A549 (cell line): ENCODE data around the gene PIGX. TPM values are rescaled to one million over a fixed set of nuclear protein-coding genes. Genes with fewer than 3 reads are reported as not detected.
A peak's percentile ranks its signal among the peaks of the same experiment; 100 is the strongest.

Source experiments
- ATAC-seq, 2 experiments: fragments of 200-7000 bp in 1 of 2; fragments of >200 bp in 1 of 2; cut with Nextera tagmentation in 1 of 2; cut with Tn5 transposase in 1 of 2; 3 replicates each; pipeline versions ENCODE4 v1.8.0 to v1.9.1; 2018 to 2020; ENCODE audit warnings: mild to moderate bottlenecking in 1 of 2, moderate library complexity in 1 of 2
- CTCF ChIA-PET: fragments of 300-600 bp; sonication (Branson Sonifier 250); formaldehyde crosslinking; extraction: SDS; loops from one replicate; lab custom pipeline; 2021; ENCODE audit warnings: antibody characterized with exemption, inconsistent platforms; lab: Yijun Ruan, JAX
- POLR2A ChIA-PET: fragments of 350-600 bp; formaldehyde crosslinking; extraction: SDS; loops from one replicate; lab custom pipeline; 2021; ENCODE audit warnings: antibody characterized with exemption, inconsistent platforms; lab: Yijun Ruan, JAX
- DNase-seq, 2 experiments: peaks; one replicate each; pipeline versions ENCODE4 v3.0.0 to v3.0.0-alpha.2; 2011 to 2016; ENCODE audit warnings: low read depth in 1 of 2, low spot score in 1 of 2
- FAIRE-seq: peaks from 2 replicates; lab custom pipeline; 2011; peaks lifted over from hg19 to GRCh38; lab: Jason Lieb, UNC
- H3K27ac ChIP-seq, 2 experiments: fragments of >200 bp; sonication (Bioruptor Twin); formaldehyde crosslinking; 3 replicates each; pipeline ENCODE4 v1.5.1; 2016 to 2017
- H3K4me1 ChIP-seq: fragments of >200 bp; sonication (Bioruptor Twin); formaldehyde crosslinking; 3 replicates; pipeline ENCODE4 v1.6.1; 2016
- H3K4me2 ChIP-seq: fragments of >200 bp; sonication (Bioruptor Twin); formaldehyde crosslinking; 3 replicates; pipeline ENCODE4 v1.6.1; 2016
- H3K4me3 ChIP-seq: fragments of >200 bp; sonication (Bioruptor Twin); formaldehyde crosslinking; 3 replicates; pipeline ENCODE4 v1.5.1; 2016
- H3K9me3 ChIP-seq: fragments of >200 bp; sonication (Bioruptor Twin); formaldehyde crosslinking; 3 replicates; pipeline ENCODE4 v1.6.1; 2016
- BCL3 ChIP-seq: fragments of >200 bp; sonication (Bioruptor Twin); formaldehyde crosslinking; IDR thresholded peaks from 3 replicates; pipeline ENCODE4 v1.6.1; 2016
- BHLHE40 ChIP-seq: IDR thresholded peaks from 2 replicates; pipeline ENCODE4 v1.6.1; 2012; ENCODE audit warnings: low read depth, low read length, inconsistent platforms
- CHD2 ChIP-seq: fragments of 150-350 bp; IDR thresholded peaks from 2 replicates; pipeline ENCODE4 v1.6.1; 2014; ENCODE audit warnings: low read length; ENCODE audit not compliant: partially characterized antibody
- CHD4 ChIP-seq: fragments of 200-600 bp; sonication (generic); IDR thresholded peaks from 2 replicates; pipeline ENCODE4 v1.6.1; 2016; ENCODE audit warnings: antibody characterized with exemption, mild to moderate bottlenecking, borderline replicate concordance
- E2F6 ChIP-seq: IDR thresholded peaks from 2 replicates; pipeline ENCODE4 v1.6.1; 2012; ENCODE audit warnings: low read depth, borderline replicate concordance
- EHMT2 ChIP-seq: fragments of 200-600 bp; sonication (generic); IDR thresholded peaks from 2 replicates; pipeline ENCODE4 v1.6.1; 2016; ENCODE audit warnings: antibody characterized with exemption, low read depth, mild to moderate bottlenecking, moderate library complexity
- ESRRA ChIP-seq: fragments of 150-350 bp; IDR thresholded peaks from 2 replicates; pipeline ENCODE4 v1.6.1; 2014; ENCODE audit warnings: mild to moderate bottlenecking, low read length, borderline replicate concordance
- FOSB ChIP-seq: fragments of 250-450 bp; sonication (Bioruptor Pico); IDR thresholded peaks from 2 replicates; pipeline ENCODE4 v1.5.0; 2020; ENCODE audit warnings: mild to moderate bottlenecking, moderate library complexity
- FOSL2 ChIP-seq, 2 experiments: fragments of 450-650 bp in 1 of 2; fragments of >200 bp in 1 of 2; sonication (Bioruptor Twin) in 1 of 2; formaldehyde crosslinking; IDR thresholded peaks; 2 replicates each; pipeline versions ENCODE4 v1.5.0 to v1.6.1; 2016 to 2020; ENCODE audit warnings: mild to moderate bottlenecking in 1 of 2, moderate library complexity in 1 of 2
- HOXA7 ChIP-seq: fragments of 250-450 bp; sonication (Bioruptor Pico); IDR thresholded peaks from 2 replicates; pipeline ENCODE4 v1.5.0; 2020; ENCODE audit warnings: mild to moderate bottlenecking, moderate library complexity
- JUN ChIP-seq, 2 experiments: fragments of >200 bp; sonication (Bioruptor Twin); formaldehyde crosslinking; IDR thresholded peaks; 2 replicates in 1 of 2; 3 replicates in 1 of 2; pipeline ENCODE4 v1.6.1; 2016 to 2017
- KDM1A ChIP-seq: fragments of 200-600 bp; sonication (generic); IDR thresholded peaks from 2 replicates; pipeline ENCODE4 v1.6.1; 2016; ENCODE audit warnings: low read depth, mild to moderate bottlenecking
- KDM5A ChIP-seq: fragments of 200-600 bp; sonication (generic); IDR thresholded peaks from 2 replicates; pipeline ENCODE4 v1.6.1; 2016; ENCODE audit warnings: antibody characterized with exemption, mild to moderate bottlenecking
- MYC ChIP-seq: IDR thresholded peaks from 2 replicates; pipeline ENCODE4 v1.6.1; 2012; ENCODE audit warnings: mild to moderate bottlenecking, inconsistent platforms, low read length, improper control_type of control experiment, borderline replicate concordance
- NPAS2 ChIP-seq: fragments of 250-450 bp; sonication (Bioruptor Pico); IDR thresholded peaks from 2 replicates; pipeline ENCODE4 v1.8.0; 2022; ENCODE audit warnings: mild to moderate bottlenecking, moderate library complexity, borderline replicate concordance
- PHF8 ChIP-seq: fragments of 200-600 bp; sonication (generic); IDR thresholded peaks from 2 replicates; pipeline ENCODE4 v1.6.1; 2016; ENCODE audit warnings: low read depth, mild to moderate bottlenecking, antibody characterized with exemption, moderate library complexity, borderline replicate concordance
- POLR2A ChIP-seq: IDR thresholded peaks from 2 replicates; pipeline ENCODE4 v1.6.1; 2012; ENCODE audit warnings: mild to moderate bottlenecking, low read length
- RAD21 ChIP-seq, 2 experiments: fragments of >200 bp in 1 of 2; sonication (Bioruptor Twin) in 1 of 2; formaldehyde crosslinking in 1 of 2; IDR thresholded peaks in 1 of 2; conservative IDR thresholded peaks in 1 of 2; 2 replicates in 1 of 2; 3 replicates in 1 of 2; pipeline ENCODE4 v1.6.1; 2012 to 2018; ENCODE audit warnings: inconsistent platforms in 1 of 2
- RARB ChIP-seq: fragments of 250-450 bp; sonication (Bioruptor Pico); IDR thresholded peaks from 2 replicates; pipeline ENCODE4 v1.8.0; 2021; ENCODE audit warnings: mild to moderate bottlenecking, moderate library complexity
- TFCP2L1 ChIP-seq: fragments of 250-450 bp; sonication (Bioruptor Pico); IDR thresholded peaks from 2 replicates; pipeline ENCODE4 v1.5.0; 2021; ENCODE audit warnings: mild to moderate bottlenecking
- ZC3H11A ChIP-seq: fragments of 450-650 bp; IDR thresholded peaks from 2 replicates; pipeline ENCODE4 v1.6.1; 2014; ENCODE audit warnings: antibody characterized with exemption, mild to moderate bottlenecking
- ZNF302 ChIP-seq: fragments of 250-450 bp; sonication (Bioruptor Pico); IDR thresholded peaks from 2 replicates; pipeline ENCODE4 v1.9.0; 2021; ENCODE audit warnings: inconsistent platforms, mild to moderate bottlenecking, moderate library complexity
- WGBS: methylation state at CpG from one replicate; pipeline ENCODE4 v1.1.6; 2017; ENCODE audit errors: missing lambda C conversion rate; 5-methylcytosine and 5-hydroxymethylcytosine counted together
- polyA plus RNA-seq, 4 experiments: library from polyadenylated mRNA; depleted of rRNA in 3 of 4; stranded (reverse); fragments of >200 nt; fragmentation: RNase III in 1 of 4; extraction: RNeasy Plus Mini Kit Qiagen cat#74134 plus additional on column Dnase treatment in 1 of 4; gene quantifications; 2 replicates in 3 of 4; 3 replicates in 1 of 4; pipeline ENCODE4 v1.2.3, GENCODE V29; 2011 to 2017
- TF ChIP-seq, protein P1 (sequence below): fragments of 150-350 bp; IDR thresholded peaks from 2 replicates; pipeline ENCODE4 v1.6.1; 2014; ENCODE audit warnings: low read depth, mild to moderate bottlenecking, low read length
- TF ChIP-seq, protein P2 (sequence below): IDR thresholded peaks from 2 replicates; pipeline ENCODE4 v1.6.1; 2012
- TF ChIP-seq, protein P3 (sequence below): fragments of 250-450 bp; sonication (Bioruptor Pico); IDR thresholded peaks from 2 replicates; pipeline ENCODE4 v1.5.0; 2020; ENCODE audit warnings: low read depth, mild to moderate bottlenecking, moderate library complexity

PIGX gene
- polyA plus RNA-seq, 2 of the 4 experiments (the other 2 are of a cell fraction), result 22.3 to 45.2 TPM

- FAIRE-seq (no peak), DNase-seq (no peak), ATAC-seq (no peak)
- Histone ChIP-seq H3K4me1 (peaks cover 2% of the 10 kb centered on the region; the same call in 1 of the 3 replicates), H3K4me2 (no peak overlapping the region), H3K9me3 (no peaks in the 10 kb centered on the region), H3K4me3 (no peak overlapping the region), H3K27ac (no peak overlapping the region)
- ChIA-PET POLR2A (no interaction called here), CTCF (no interaction called here)
- WGBS, result 95% methylated on average over 4 of the region's 4 CpGs
- TF ChIP-seq NPAS2 (CRISPR knock-in tag) (no peak), MYC (no peak), ZC3H11A (no peak)
Measured at GRCh38 chr3:196736670-196737374, 24.6 kb downstream of the PIGX start.

GRCh38 chr3:196737655-196738054 is 25.5 kb downstream of the PIGX start:
- ATAC-seq (no peak), FAIRE-seq (no peak), DNase-seq (no peak)
- H3K9me3 ChIP-seq, result no peaks in the 10 kb centered on the region
- ChIA-PET POLR2A (no interaction called here), CTCF (no interaction called here)
- WGBS, result 86% methylated on average over 6 of the region's 6 CpGs
- H3K4me3 ChIP-seq, result no peak overlapping the region
- H3K4me2 ChIP-seq, result no peak overlapping the region
- TF ChIP-seq RARB (CRISPR knock-in tag) (no peak), CHD4 (no peak), KDM1A (no peak), BHLHE40 (no peak), HOXA7 (no peak), RAD21 (conservative IDR thresholded peaks at IDR 0.05 in 1 of 2, IDR thresholded peaks at IDR 0.05 in 1 of 2) (no peak), EHMT2 (no peak), E2F6 (no peak)
- TF ChIP-seq, protein P1, sequence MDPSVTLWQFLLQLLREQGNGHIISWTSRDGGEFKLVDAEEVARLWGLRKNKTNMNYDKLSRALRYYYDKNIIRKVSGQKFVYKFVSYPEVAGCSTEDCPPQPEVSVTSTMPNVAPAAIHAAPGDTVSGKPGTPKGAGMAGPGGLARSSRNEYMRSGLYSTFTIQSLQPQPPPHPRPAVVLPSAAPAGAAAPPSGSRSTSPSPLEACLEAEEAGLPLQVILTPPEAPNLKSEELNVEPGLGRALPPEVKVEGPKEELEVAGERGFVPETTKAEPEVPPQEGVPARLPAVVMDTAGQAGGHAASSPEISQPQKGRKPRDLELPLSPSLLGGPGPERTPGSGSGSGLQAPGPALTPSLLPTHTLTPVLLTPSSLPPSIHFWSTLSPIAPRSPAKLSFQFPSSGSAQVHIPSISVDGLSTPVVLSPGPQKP, result no peak
- H3K4me1 ChIP-seq, result peaks cover 7% of the 10 kb centered on the region; the same call in 1 of the 3 replicates
- no peak overlapping the region for H3K27ac ChIP-seq

GRCh38 chr3:196739671-196740480 is 27.7 kb downstream of the PIGX start, which contains the start of gene PAK2:
Gene PAK2, plus strand, starts transcription at chr3:196739857. Its CDS starts 42,790 bp downstream, at chr3:196782647.
- DNase-seq (peak; percentile 56 to 85), FAIRE-seq (no peak), ATAC-seq (peak; percentile 89 to 97)
- TF ChIP-seq FOSB (no peak), BCL3 (0 out of 3 replicates have a peak, but pooled peaks have one; percentile 62), POLR2A (peak; percentile 78), MYC (0 out of 2 replicates have a peak, but pooled peaks have one; percentile 54), BHLHE40 (no peak), FOSL2 (IDR thresholded peaks at IDR 0.05) (no peak), FOSL2 (CRISPR knock-in tag; IDR thresholded peaks at IDR 0.05) (no peak), NPAS2 (CRISPR knock-in tag) (no peak), ZNF302 (no peak), JUN (IDR thresholded peaks at IDR 0.05) (peak; percentile 30 to 76; a peak in 4 of 5 replicates), TFCP2L1 (CRISPR knock-in tag) (no peak), ZC3H11A (no peak), CHD2 (no peak), ESRRA (no peak), PHF8 (peak; percentile 66; the same call in 1 of the 2 replicates), KDM5A (no peak)
- TF ChIP-seq, protein P2, sequence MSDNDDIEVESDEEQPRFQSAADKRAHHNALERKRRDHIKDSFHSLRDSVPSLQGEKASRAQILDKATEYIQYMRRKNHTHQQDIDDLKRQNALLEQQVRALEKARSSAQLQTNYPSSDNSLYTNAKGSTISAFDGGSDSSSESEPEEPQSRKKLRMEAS, result peak; percentile 53; the same call in 1 of the 2 replicates
- TF ChIP-seq, protein P3, sequence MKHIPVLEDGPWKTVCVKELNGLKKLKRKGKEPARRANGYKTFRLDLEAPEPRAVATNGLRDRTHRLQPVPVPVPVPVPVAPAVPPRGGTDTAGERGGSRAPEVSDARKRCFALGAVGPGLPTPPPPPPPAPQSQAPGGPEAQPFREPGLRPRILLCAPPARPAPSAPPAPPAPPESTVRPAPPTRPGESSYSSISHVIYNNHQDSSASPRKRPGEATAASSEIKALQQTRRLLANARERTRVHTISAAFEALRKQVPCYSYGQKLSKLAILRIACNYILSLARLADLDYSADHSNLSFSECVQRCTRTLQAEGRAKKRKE (CRISPR knock-in tag), result no peak
- Histone ChIP-seq H3K4me1 (peaks cover 7% of the 10 kb centered on the region; the same call in 1 of the 3 replicates), H3K27ac (peak within 1 kb of the TSS; percentile 94 to 95), H3K4me3 (peak within 1 kb of the TSS; percentile 70), H3K4me2 (peak within 1 kb of the TSS; percentile 92), H3K9me3 (no peaks in the 10 kb centered on the region)
- ChIA-PET POLR2A (interaction anchor here (0.7 to 2.3 kb wide), 6 partner anchors 9 to 202 kb away, joined by 3 to 13 read pairs (median 7); partner anchors contain the start of genes CEP19, NCBP2, PIGX and SENP5), CTCF (interaction anchor here (1.0 kb wide), 1 partner anchor 29 kb away, joined by 3 read pairs; no protein-coding TSS in a partner anchor)
- WGBS, result 0% methylated on average over 17 of the region's 86 CpGs
